HCT116 (cell line): ENCODE data around the gene GAB2.

Experiments
- CEBPB ChIP-seq: IDR thresholded peaks from 2 replicates; pipeline ENCODE4 v1.6.1; 2012; ENCODE audit warnings: low read depth
- CTCF ChIP-seq, 3 experiments: fragments of 200-600 bp in 1 of 3; sonication (generic) in 1 of 3; IDR thresholded peaks in 2 of 3; conservative IDR thresholded peaks in 1 of 3; 2 replicates each; pipeline ENCODE4 v1.5.1; 2012 to 2017; ENCODE audit warnings: low read depth in 2 of 3, low read length in 2 of 3, antibody characterized with exemption in 1 of 3, borderline replicate concordance in 1 of 3, control low read depth in 1 of 3, mild to moderate bottlenecking in 1 of 3, mixed read lengths in 1 of 3, mixed run types in 1 of 3, moderate library complexity in 1 of 3; ENCODE audit not compliant: insufficient read depth in 1 of 3
- POLR2A ChIP-seq: IDR thresholded peaks from 2 replicates; pipeline ENCODE4 v1.7.0; 2011; ENCODE audit warnings: borderline replicate concordance; ENCODE audit not compliant: insufficient read depth, insufficient read length; ENCODE audit errors: extremely low read depth
- POLR2AphosphoS5 ChIP-seq: IDR thresholded peaks from 2 replicates; pipeline ENCODE4 v1.6.1; 2011; ENCODE audit warnings: mild to moderate bottlenecking, low read depth, low read length, moderate library complexity
- SP1 ChIP-seq: IDR thresholded peaks from 2 replicates; pipeline ENCODE4 v1.6.1; 2012; ENCODE audit warnings: low read depth
- ZFX ChIP-seq: fragments of 450-650 bp; IDR thresholded peaks from 2 replicates; pipeline ENCODE4 v1.6.1; 2017

GRCh38 chr11:78216571-78217287 lies 200.9 kb downstream of the GAB2 start:
- TF ChIP-seq CTCF (IDR thresholded peaks at IDR 0.05 in 2 of 3, conservative IDR thresholded peaks at IDR 0.05 in 1 of 3; ENCODE audit: borderline replicate concordance in 1 of 3, insufficient read depth in 1 of 3, low read depth in 2 of 3, low read length in 2 of 3) (no peak), POLR2A (no peak), ZFX (no peak), SP1 (no peak), CEBPB (no peak), POLR2AphosphoS5 (no peak)
